Measurements from ENCODE around the gene UBE2I.

DNA sequence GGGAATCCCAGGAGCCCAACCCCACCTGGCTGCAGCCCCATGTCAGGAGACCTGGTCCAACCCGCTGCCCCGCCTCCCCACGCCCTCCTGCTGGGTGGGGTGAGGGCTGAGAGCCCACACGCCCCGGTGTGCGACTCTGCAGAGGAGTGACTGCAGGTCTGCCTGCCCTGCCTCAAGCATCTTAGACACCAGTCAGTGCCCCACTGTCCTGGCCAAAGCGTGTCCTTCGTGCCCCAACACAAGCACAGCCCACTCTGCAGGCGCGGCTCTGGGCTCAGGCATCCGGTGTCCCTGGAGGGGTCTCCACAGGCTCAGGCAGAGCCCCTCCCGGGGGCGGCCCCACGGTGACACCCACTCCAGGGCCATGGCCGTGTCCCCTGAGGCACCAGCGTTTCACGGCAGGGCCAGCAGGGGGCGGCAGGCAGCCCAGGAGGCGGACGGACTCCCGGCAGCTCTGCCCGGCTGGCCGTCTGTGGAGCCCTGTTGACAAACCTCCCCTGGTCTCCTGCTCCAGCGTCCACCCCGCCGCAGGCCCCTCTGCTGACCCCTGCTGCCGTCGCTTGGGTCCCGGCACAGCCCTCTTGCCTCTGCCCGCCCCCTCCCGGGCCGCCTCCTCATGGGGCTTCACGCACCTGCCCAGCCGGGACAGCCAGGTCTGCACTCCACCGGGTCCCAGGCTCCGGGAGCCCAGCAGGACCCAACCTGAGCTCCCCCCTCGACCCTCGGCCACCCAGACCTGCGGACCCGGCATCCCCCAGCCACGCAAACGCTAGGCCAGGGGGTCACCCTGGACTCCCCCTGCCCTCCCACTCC is 8.6 kb upstream of the UBE2I start:
- TF ChIP-seq, protein P1, sequence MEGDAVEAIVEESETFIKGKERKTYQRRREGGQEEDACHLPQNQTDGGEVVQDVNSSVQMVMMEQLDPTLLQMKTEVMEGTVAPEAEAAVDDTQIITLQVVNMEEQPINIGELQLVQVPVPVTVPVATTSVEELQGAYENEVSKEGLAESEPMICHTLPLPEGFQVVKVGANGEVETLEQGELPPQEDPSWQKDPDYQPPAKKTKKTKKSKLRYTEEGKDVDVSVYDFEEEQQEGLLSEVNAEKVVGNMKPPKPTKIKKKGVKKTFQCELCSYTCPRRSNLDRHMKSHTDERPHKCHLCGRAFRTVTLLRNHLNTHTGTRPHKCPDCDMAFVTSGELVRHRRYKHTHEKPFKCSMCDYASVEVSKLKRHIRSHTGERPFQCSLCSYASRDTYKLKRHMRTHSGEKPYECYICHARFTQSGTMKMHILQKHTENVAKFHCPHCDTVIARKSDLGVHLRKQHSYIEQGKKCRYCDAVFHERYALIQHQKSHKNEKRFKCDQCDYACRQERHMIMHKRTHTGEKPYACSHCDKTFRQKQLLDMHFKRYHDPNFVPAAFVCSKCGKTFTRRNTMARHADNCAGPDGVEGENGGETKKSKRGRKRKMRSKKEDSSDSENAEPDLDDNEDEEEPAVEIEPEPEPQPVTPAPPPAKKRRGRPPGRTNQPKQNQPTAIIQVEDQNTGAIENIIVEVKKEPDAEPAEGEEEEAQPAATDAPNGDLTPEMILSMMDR (IDR thresholded peaks at IDR 0.05): peak; percentile 82 to 98 (median 90)
- no peak for TF ChIP-seq POLR2A (IDR thresholded peaks at IDR 0.05)
